HG02870 (cell line): ENCODE measurements around the gene FEN1.

ENCODE experiments used
- ATAC-seq: cut with Tn5 transposase; IDR thresholded peaks from one replicate; pipeline ENCODE4 v1.9.1; 2021; ENCODE audit warnings: mild to moderate bottlenecking, moderate library complexity; ENCODE audit not compliant: unreplicated experiment

FEN1 gene, protein sequence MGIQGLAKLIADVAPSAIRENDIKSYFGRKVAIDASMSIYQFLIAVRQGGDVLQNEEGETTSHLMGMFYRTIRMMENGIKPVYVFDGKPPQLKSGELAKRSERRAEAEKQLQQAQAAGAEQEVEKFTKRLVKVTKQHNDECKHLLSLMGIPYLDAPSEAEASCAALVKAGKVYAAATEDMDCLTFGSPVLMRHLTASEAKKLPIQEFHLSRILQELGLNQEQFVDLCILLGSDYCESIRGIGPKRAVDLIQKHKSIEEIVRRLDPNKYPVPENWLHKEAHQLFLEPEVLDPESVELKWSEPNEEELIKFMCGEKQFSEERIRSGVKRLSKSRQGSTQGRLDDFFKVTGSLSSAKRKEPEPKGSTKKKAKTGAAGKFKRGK

DNA sequence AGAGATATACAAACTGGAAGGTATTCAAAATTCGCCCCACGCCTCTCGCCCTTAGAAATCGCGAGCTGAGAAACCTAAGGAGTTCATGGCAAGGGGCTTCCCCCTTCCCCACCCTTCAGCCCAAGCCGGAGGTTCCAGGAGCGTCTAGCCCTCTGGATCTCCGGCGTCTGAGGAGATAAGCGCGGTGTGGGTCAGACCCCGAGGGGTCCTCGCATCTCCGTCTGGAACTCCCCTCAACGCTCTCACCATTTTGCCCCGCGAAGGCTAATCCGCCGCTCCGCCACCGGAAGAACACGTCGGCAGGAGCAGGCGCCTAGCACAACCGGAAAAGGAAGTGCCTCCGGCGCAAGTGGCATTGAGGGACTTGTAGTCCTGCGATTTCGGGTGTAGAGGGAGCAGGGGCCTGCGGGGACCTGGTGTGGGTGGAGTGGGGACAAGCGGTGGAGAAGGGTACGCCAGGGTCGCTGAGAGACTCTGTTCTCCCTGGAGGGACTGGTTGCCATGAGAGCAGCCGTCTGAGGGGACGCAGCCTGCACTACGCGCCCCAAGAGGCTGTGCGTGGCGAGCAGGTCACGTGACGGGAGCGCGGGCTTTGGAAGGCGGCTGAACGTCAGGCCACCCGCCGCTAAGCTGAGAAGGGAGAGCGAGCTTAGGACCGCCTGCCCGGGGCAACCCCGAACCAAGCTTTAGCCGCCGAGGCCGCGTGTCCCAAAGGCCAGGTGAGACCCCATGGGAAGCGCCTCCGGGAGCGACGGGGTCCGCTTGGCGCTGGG, at the start of gene FEN1, which contains the start of gene TMEM258:
Gene FEN1, plus strand, starts transcription at position 602 of the 773 bp plus-strand sequence. CDS start 2,451 bp downstream, outside the sequence.
Gene TMEM258, minus strand, starts transcription at position 290 of the 773 bp plus-strand sequence. Its CDS starts 41 bp downstream, at position 249.
- ATAC-seq = peak; percentile 73

DNA sequence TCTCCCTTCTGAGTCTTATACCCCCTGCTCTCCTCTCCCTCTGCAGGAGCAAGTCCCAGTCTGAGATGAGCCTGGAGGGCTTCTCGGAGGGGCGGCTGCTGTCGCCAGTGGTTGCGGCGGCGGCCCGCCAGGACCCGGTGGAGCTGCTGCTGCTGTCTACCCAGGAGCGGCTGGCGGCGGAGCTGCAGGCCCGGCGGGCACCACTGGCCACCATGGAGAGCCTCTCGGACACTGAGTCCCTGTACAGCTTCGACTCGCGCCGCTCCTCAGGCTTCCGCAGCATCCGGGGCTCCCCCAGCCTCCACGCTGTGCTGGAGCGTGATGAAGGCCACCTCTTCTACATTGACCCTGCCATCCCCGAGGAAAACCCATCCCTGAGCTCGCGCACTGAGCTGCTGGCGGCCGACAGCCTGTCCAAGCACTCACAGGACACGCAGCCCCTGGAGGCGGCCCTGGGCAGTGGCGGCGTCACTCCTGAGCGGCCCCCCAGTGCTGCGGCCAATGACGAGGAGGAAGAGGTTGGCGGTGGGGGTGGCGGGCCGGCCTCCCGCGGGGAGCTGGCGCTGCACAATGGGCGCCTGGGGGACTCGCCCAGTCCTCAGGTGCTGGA, 49.1 kb upstream of the FEN1 start:
- ATAC-seq = no peak

DNA sequence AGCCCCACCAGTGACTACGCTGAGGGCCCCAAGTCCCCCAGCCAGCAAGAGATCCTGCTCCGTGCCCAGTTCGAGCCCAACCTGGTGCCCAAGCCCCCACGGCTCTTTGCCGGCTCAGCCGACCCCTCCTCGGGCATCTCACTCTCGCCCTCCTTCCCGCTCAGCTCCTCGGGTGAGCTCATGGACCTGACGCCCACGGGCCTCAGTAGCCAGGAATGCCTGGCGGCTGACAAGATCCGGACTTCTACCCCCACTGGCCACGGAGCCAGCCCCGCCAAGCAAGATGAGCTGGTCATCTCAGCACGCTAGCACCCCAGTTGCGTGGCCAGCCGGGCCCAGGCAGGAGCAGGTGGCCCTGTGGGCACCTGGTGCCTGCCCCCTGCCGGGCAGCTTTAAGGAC, 48.5 kb upstream of the FEN1 start:
- ATAC-seq = no peak

GRCh38 chr11:61744609-61745156, 48.0 kb upstream of the FEN1 start:
- no peak for ATAC-seq

DNA sequence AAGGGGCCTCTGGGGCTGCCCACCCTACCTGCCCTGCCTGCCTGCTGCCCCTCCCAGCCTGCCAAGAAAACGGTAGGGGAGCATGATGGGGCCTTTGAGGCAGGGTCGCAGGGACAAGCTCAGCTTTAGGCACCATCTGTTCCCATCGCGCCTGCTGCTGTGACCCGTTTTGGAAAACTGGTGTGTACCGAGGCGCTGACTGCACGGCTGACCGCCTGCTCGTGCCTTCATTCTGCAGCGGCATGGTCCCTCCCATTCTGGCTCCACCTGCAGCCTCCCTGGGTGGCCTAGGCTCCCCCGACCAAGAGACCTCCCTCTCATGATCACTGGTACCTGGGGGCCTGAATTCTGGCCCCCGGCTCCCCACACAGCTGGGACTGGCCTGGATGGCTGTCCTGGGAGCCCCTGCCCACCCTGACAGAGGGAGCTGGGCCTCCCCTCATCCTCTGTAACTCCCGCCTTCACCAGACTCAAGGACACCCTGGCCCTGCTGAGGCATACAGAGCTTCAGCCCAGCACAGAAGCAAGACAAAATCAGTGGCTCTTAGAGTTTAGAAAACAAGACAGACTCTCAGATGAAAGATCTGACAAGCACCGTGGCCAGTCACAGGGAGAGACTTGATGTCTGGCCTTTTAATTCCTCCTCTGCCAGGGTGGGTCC, 46.8 kb upstream of the FEN1 start:
- no peak for ATAC-seq

DNA sequence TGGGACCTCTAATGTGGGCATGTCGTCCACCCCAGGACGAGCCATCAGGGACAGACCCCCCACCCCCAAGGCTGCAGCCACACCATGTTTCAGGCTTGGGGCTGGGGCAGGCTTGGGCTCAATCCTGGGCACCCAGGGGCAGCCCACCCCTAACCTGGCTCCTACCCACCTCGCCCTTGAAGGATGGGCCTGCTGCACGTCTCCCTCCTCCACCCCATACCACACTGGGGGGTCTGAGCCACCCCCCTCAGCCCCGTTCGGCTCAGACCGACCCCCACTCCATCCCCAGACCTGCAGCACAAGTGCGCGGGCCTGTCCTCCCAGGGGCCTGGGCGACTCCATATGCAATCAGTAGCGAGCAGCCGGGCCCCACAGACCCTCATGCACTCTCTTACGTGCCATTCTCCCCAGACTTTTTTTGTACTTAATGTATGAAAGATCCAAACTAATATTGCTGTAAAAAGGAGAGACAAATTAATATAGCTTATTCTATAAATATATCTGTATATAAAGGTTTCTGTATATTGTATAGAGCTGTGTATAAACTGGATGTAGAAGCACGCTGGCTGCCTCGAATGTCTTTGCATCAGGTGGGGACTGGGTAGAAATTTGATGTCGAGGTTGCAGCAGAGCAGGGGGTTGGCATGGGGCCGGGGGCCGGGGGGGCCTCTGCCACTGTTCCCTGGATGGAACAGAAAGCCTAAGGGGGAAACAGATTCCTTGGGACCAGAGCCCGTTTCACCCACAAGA, 46.1 kb upstream of the FEN1 start:
- no peak for ATAC-seq

DNA sequence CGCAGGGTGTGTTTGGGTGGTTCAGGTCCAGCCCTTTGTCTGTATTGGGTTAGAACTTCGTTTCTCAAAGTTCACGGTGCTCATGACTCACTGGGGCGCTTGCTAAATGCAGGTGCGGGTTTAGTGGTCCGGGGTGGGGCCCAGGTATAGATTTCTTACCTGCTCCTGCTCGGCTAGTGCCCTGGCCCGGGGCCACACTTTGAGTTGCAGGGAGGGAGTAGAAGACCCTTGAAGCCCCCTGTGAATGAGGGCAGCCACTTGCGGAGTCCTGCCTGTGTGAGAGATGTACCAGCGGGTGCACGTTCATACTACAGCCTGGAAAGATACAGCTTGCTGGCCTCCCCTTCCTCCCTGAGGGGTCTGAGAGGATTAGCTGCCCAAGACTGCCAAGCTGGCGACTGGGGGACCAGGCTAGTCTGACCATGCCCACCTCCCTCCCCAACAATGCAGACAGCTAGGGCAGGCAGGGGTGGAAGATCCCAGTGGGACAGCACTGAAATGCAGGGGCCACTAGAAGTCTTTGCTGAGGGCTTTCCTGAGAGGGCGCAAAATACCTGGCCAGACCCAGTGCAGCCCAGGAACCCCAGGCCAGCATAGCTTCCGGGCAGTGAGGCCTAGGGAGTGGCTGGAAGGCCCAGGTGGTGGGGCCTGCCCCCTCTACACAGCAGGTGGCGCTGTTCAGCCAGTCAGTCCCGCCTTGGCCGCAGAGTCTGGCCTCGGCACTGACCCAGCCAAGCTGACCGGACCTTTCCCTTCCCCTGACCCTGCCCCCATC, 45.3 kb upstream of the FEN1 start:
- no peak for ATAC-seq

GRCh38 chr11:61747967-61748285, 44.8 kb upstream of the FEN1 start:
- ATAC-seq = no peak

DNA sequence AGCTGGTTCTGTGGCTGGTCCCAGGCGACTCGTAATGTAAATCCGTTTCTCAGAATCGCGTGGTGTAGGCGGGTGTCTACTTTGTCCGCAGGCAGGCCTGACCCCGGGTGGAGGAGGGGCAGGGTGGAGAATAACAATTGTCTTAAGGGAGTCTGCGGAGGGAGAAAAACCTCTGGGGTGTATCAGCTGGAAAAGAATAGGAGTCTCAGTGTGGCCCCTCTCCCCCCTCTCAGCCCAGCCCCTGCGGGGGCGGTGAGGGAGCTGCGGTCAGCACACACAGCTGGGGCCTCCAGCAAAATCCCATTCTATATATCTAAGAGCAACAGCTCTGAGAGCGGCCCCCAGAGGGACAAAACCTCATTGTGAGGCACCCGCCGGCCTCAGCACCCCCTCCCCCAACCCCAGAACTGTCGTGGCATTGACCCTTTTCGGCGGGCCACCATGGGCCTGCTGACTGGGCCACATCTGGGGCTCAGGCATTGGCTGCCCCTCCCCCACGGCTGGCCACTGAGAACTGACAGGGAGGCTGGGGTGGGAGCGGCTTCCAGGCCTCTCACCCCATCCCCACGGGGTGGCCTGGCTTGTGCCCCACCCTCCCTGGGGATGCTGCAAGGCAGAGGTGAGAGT, 43.0 kb upstream of the FEN1 start:
- no peak for ATAC-seq

- no peak for ATAC-seq
These were observed 42.0 kb upstream of the FEN1 start for GRCh38 chr11:61750631-61751273.

DNA sequence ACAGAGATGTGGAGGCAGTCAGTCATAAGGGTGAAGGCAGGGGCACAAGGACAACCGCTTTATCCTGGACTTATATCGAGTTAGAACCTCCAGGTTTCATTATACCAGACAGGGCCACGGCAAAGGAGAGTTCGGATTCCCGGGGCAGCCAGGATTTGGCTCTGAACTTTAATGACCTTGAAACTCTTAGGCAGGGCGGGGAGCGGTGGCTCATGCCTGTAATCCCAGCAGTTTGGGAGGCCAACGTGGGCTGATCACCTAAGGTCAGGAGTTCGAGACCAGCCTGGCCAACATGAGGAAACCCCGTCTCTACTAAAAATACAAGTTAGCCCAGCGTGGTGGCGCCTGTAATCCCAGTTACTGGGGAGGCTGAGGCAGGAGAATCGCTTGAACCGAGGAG, 41.3 kb upstream of the FEN1 start:
- ATAC-seq = no peak

DNA sequence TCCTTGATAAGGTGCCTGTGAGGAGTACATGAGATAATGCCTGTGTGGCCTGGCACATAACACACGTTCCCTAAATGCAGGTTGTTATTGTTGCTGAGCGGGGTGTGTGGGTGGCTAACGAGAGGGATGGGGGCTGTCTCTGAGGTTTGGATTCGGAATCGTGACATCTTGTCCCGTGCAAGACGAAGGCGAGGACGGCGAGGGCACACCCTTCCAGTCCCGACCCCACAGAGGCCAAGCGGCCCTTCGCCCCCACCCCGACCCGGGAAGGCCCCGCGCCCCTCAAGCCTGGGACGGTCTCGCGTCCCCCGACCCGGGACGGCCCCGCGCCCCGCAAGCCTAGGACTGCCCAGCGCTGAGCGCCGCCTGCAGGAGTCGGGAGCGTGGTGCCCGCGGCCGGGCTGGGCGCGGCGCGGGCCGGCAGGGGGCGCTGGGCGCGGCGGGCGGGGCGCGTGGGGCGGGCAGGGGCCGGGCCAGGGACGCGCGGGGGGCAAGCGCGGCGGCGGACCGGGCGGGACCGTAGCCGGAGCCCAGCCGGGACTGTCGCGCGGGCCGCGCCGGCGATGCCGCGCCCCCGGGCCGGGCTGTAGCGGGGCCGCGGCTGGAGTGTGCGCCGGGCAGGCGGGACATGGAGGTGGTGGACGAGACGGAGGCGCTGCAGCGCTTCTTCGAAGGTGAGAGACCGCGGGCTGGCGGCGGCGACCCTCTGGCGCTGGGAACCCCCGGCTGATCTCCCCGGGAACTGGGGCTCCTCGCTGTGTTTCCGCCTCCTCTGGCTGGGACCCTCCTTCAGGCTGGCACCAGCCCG, 40.4 kb upstream of the FEN1 start, which contains the start of gene MYRF:
Gene MYRF, plus strand, starts transcription at position 520 of the 808 bp plus-strand sequence. Its CDS starts 109 bp downstream, at position 629.
- no peak for ATAC-seq

- ATAC-seq = no peak
These were observed 39.7 kb upstream of the FEN1 start for GRCh38 chr11:61752925-61753521.

GRCh38 chr11:61753672-61754071, 39.0 kb upstream of the FEN1 start:
- ATAC-seq = no peak

DNA sequence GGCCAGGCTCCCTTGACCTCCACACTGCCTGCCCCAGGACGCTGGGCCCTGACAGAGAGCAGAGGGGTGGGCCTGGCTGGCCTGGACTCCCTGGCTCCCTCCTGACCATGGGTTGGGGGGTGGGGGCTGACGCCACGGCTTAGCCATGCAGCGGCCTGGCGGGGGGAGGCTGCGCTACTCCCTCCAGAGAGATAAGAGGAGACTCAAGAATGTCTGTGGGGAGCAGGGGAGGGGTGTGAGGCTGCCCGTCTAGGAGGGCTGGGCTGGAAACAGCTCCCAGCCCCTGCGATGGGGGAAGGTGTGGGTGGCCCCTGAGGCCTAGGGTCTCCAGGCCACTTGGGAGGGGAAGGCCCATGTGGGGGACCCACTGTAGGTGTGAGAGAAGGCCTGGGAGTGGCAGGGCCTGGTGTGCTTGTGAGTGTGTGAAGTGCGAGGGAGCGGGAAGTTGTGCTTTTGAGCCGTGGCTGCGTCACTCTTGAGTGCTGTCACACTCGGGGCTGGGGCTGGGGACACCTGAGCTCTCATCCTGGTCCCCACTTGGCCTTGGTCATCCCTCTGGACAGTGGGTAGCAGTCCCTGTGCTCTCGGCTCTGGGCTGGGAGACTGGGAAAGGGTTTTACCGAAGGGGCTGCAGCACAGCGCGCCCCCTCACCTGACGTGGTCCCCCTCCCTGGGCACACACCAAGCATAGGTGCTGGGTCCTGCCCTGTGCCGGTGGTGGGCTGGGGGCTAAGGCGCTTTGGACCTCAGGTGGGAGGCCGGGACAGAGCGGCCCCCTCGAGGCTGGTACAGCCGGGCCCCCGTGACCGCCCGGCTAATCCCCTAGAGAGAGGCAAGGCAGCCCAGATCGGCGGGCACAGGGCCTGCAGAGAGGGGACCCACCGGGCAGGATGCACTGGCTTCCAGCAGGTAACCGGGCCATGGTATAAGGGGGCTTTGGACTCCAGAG, 37.9 kb upstream of the FEN1 start:
- no peak for ATAC-seq

GRCh38 chr11:61756147-61756451, 36.6 kb upstream of the FEN1 start:
- ATAC-seq = no peak
